RWPE2 (cell line): ENCODE results near the gene MRPS23.

Experiments
- ATAC-seq: fragments of 200-7000 bp; cut with Tn5 transposase; 3 replicates; pipeline ENCODE4 v1.9.1; 2021; ENCODE audit warnings: low read depth
- DNase-seq: peaks from one replicate; pipeline ENCODE4 v3.0.0-alpha.2; 2020; ENCODE audit warnings: low spot score
- H3K27ac ChIP-seq: fragments of 450-650 bp; 2 replicates; pipeline ENCODE4 v1.5.1; 2017; ENCODE audit warnings: mild to moderate bottlenecking; ENCODE audit not compliant: poor library complexity, severe bottlenecking
- H3K27me3 ChIP-seq: fragments of 250-450 bp; sonication (Bioruptor Pico); 2 replicates; pipeline ENCODE4 v1.5.1; 2021; ENCODE audit warnings: mild to moderate bottlenecking, moderate library complexity; ENCODE audit not compliant: insufficient read depth, poor library complexity, severe bottlenecking
- H3K36me3 ChIP-seq: fragments of 250-450 bp; sonication (Bioruptor Pico); 2 replicates; pipeline ENCODE4 v1.5.1; 2020; ENCODE audit warnings: low read depth, mild to moderate bottlenecking, moderate library complexity
- H3K4me1 ChIP-seq: fragments of 250-450 bp; sonication (Bioruptor Pico); 2 replicates; pipeline ENCODE4 v1.5.1; 2021; ENCODE audit warnings: mild to moderate bottlenecking, moderate library complexity; ENCODE audit not compliant: insufficient read depth, poor library complexity, severe bottlenecking
- H3K4me3 ChIP-seq: fragments of 250-450 bp; sonication (Bioruptor Pico); 2 replicates; pipeline ENCODE4 v1.5.1; 2021; ENCODE audit warnings: mild to moderate bottlenecking, moderate library complexity; ENCODE audit not compliant: severe bottlenecking
- H3K9me3 ChIP-seq: fragments of 250-450 bp; sonication (Bioruptor Pico); 2 replicates; pipeline ENCODE4 v1.5.1; 2021; ENCODE audit warnings: mild to moderate bottlenecking, moderate library complexity; ENCODE audit not compliant: severe bottlenecking
- CTCF ChIP-seq: fragments of 450-650 bp; IDR thresholded peaks from one replicate; pipeline ENCODE4 v1.5.1; 2017; ENCODE audit warnings: mild to moderate bottlenecking, moderate library complexity; ENCODE audit not compliant: poor library complexity, severe bottlenecking

MRPS23 gene

GRCh38 chr17:57811638-57812280 is 38.1 kb downstream of the MRPS23 start:
- Histone ChIP-seq H3K36me3 (no peaks in the 10 kb centered on the region), H3K4me3 (no peak overlapping the region), H3K9me3 (no peaks in the 10 kb centered on the region), H3K4me1 (peaks cover 6% of the 10 kb centered on the region), H3K27me3 (no peaks in the 10 kb centered on the region), H3K27ac (no peak overlapping the region)
- TF ChIP-seq CTCF = no peak
- ATAC-seq (peak; percentile 50), DNase-seq (no peak)

GRCh38 chr17:57810721-57811637 is 38.9 kb downstream of the MRPS23 start:
- H3K27ac ChIP-seq = no peak overlapping the region
- no peaks in the 10 kb centered on the region for H3K36me3 ChIP-seq
- no peaks in the 10 kb centered on the region for H3K27me3 ChIP-seq
- no peak overlapping the region for H3K4me3 ChIP-seq
- no peak for DNase-seq
- H3K9me3 ChIP-seq = no peaks in the 10 kb centered on the region
- H3K4me1 ChIP-seq = peaks cover 6% of the 10 kb centered on the region
- no peak for ATAC-seq
- no peak for TF ChIP-seq CTCF

- Histone ChIP-seq H3K36me3 (no peaks in the 10 kb centered on the region), H3K4me3 (no peak overlapping the region), H3K27ac (no peak overlapping the region), H3K9me3 (no peaks in the 10 kb centered on the region), H3K4me1 (peaks cover 6% of the 10 kb centered on the region), H3K27me3 (no peaks in the 10 kb centered on the region)
- ATAC-seq = no peak
- no peak for DNase-seq
- no peak for TF ChIP-seq CTCF
Observed at GRCh38 chr17:57809879-57810278, 40.0 kb downstream of the MRPS23 start.

GRCh38 chr17:57808882-57809281 is 41.0 kb downstream of the MRPS23 start:
- Histone ChIP-seq H3K4me1 (peaks cover 6% of the 10 kb centered on the region), H3K36me3 (no peaks in the 10 kb centered on the region), H3K27ac (no peak overlapping the region), H3K4me3 (no peak overlapping the region), H3K27me3 (no peaks in the 10 kb centered on the region), H3K9me3 (no peaks in the 10 kb centered on the region)
- TF ChIP-seq CTCF = no peak
- DNase-seq = no peak
- ATAC-seq = no peak
